ENCODE measurements around the gene ACAP1.

Gene ACAP1

DNA sequence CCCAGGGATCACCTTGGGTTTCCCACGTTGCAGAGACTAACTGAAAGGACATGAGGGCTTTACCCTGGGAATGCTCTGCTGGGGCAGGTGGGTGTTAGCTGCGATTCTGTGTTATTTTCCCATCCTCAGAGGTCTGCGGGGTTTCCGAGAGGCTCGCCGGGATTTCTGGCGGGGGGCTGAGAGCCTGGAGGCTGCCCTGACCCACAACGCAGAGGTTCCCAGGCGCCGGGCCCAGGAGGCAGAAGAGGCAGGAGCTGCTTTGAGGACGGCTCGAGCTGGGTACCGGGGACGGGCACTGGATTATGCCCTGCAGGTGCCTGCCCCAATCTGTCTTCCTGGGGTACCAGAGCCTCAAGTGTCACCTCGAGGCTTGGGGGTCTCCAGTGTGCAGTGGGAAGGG is 6.9 kb downstream of the ACAP1 start:
- no peaks in the 10 kb centered on the region for H4K20me1 ChIP-seq
- peaks cover 18% of the 10 kb centered on the region for H3K4me1 ChIP-seq
- H3K4me2 ChIP-seq, result no peak overlapping the region
- no peaks in the 10 kb centered on the region for H3K9me3 ChIP-seq
- no peak overlapping the region for H3K4me3 ChIP-seq
- no peak for TF ChIP-seq Cebpa-rat (IDR thresholded peaks at IDR 0.05)
- no peak overlapping the region for H3K27ac ChIP-seq
- no peaks in the 10 kb centered on the region for H3K27me3 ChIP-seq
- no peak overlapping the region for H3K9ac ChIP-seq
- peaks cover 73% of the 10 kb centered on the region for H3K36me3 ChIP-seq

DNA sequence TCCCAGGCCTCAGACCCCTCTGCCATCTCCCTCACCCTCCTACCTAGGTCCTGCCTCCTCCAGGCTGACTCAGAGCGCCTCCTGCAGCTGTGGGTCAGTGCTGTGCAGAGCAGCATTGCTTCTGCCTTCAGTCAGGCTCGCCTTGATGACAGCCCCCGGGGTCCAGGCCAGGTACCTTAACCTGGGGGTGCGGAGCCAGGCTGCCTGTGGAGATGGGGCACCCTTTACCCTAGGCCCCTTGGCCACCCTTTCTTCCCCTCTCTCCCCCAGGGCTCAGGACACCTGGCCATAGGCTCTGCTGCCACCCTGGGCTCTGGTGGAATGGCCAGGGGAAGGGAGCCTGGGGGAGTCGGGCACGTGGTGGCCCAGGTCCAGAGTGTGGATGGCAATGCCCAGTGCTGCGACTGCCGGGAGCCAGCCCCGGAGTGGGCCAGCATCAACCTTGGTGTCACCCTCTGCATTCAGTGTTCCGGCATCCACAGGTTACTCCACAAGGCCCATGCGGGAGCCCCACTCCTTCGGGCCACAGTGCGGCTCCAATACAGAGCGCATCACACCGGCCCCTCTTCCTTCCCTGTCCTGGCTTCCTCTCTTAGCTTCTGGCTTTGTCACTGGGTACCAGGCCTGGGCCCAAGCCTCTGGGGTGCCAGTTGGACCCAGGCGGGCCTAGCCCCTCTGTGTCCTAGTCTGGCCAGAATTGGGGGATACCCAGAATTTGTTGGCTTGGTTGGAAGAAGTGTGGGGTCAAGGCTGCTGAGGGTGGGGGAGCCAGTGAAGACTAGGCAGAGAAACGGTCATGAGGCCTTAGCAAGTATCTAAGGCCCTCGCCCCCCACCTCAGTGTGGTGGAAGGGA is 10.7 kb downstream of the ACAP1 start:
- no peaks in the 10 kb centered on the region for H3K9me3 ChIP-seq
- peaks cover 50% of the 10 kb centered on the region for H3K36me3 ChIP-seq
- no peak overlapping the region for H3K4me3 ChIP-seq
- no peak overlapping the region for H3K4me2 ChIP-seq
- H3K9ac ChIP-seq, result no peak overlapping the region
- TF ChIP-seq Cebpa-rat (IDR thresholded peaks at IDR 0.05), result no peak
- H3K27ac ChIP-seq, result no peak overlapping the region
- no peaks in the 10 kb centered on the region for H3K27me3 ChIP-seq
- H4K20me1 ChIP-seq, result 0 out of 2 replicates have a peak, but pooled peaks cover 6% of the 10 kb centered on the region
- H3K4me1 ChIP-seq, result peaks cover 20% of the 10 kb centered on the region

DNA sequence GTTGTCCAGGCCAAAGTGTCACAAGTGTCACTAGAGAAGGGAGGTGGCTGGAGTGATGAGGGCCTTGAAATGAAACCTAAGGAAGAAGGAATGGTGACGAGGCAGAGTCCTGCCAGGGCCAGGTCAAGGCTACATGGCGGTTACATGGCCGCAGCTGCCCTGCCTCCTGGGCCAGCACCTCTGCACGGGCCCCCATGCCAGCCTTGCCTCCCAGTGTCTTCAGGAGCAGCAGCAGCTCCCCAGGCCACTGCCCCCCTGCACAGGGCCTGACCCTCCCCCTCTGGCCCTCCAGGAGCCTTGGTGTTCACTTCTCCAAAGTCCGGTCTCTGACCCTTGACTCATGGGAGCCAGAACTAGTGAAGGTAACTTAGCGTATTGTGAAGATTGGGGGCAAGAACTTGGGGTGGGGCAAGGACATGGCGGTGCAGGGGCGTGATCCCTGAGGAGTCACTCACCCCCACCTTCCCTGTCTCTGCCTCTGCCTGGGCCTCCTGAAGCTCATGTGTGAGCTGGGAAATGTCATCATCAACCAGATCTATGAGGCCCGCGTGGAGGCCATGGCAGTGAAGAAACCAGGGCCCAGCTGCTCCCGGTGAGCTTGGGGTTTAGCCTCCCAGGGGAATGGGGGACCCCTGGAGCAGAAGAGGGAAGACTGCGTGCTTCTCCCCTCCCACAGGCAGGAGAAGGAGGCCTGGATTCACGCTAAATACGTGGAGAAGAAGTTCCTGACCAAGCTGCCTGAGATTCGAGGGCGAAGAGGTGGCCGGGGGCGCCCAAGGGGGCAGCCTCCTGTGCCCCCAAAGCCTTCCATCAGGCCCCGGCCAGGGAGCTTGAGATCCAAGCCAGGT is 11.5 kb downstream of the ACAP1 start:
- H3K4me3 ChIP-seq, result no peak overlapping the region
- H3K9ac ChIP-seq, result no peak overlapping the region
- H3K27me3 ChIP-seq, result no peaks in the 10 kb centered on the region
- H4K20me1 ChIP-seq, result 0 out of 2 replicates have a peak, but pooled peaks cover 6% of the 10 kb centered on the region
- TF ChIP-seq Cebpa-rat (IDR thresholded peaks at IDR 0.05), result no peak
- H3K36me3 ChIP-seq, result peaks cover 41% of the 10 kb centered on the region
- no peak overlapping the region for H3K4me2 ChIP-seq
- H3K27ac ChIP-seq, result no peak overlapping the region
- H3K9me3 ChIP-seq, result no peaks in the 10 kb centered on the region
- H3K4me1 ChIP-seq, result peaks cover 27% of the 10 kb centered on the region

DNA sequence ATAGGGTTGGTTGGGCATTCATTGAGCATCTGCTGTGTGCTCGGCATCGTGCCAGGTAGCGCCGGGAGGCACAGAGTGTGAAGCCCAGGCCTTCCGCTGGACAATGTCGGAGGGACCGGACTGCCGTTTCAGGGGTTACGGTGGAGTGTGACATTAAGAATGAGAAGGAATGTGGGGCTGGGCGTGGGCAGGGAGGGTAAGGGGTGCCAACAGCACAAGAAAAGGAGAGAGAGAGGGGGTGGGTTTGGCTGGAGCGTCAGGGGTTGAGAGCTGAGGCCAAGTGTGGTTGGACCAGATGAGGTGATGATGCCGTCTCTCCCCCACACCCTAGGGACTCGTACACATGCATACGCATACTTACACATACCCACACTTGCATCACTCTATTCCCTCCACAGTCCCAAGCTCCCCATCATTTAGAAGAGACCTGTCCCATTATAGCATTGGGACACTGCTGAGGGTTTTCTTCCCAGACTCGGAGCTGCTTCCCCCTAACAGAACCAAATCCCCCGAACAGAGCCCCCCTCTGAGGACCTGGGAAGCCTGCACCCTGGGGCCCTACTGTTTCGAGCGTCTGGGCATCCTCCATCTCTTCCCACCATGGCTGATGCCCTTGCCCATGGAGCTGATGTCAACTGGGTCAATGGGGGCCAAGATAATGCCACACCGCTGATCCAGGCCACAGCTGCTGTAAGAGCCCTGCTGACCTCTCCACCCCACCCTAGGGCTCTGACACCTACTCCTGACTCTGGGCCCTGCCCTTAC is 12.3 kb downstream of the ACAP1 start:
- H3K9me3 ChIP-seq, result no peaks in the 10 kb centered on the region
- H3K36me3 ChIP-seq, result peaks cover 33% of the 10 kb centered on the region
- no peak overlapping the region for H3K9ac ChIP-seq
- H3K4me2 ChIP-seq, result no peak overlapping the region
- TF ChIP-seq Cebpa-rat (IDR thresholded peaks at IDR 0.05), result no peak
- no peaks in the 10 kb centered on the region for H3K27me3 ChIP-seq
- 0 out of 2 replicates have a peak, but pooled peaks cover 6% of the 10 kb centered on the region for H4K20me1 ChIP-seq
- no peak overlapping the region for H3K4me3 ChIP-seq
- no peak overlapping the region for H3K27ac ChIP-seq
- H3K4me1 ChIP-seq, result peaks cover 35% of the 10 kb centered on the region

DNA sequence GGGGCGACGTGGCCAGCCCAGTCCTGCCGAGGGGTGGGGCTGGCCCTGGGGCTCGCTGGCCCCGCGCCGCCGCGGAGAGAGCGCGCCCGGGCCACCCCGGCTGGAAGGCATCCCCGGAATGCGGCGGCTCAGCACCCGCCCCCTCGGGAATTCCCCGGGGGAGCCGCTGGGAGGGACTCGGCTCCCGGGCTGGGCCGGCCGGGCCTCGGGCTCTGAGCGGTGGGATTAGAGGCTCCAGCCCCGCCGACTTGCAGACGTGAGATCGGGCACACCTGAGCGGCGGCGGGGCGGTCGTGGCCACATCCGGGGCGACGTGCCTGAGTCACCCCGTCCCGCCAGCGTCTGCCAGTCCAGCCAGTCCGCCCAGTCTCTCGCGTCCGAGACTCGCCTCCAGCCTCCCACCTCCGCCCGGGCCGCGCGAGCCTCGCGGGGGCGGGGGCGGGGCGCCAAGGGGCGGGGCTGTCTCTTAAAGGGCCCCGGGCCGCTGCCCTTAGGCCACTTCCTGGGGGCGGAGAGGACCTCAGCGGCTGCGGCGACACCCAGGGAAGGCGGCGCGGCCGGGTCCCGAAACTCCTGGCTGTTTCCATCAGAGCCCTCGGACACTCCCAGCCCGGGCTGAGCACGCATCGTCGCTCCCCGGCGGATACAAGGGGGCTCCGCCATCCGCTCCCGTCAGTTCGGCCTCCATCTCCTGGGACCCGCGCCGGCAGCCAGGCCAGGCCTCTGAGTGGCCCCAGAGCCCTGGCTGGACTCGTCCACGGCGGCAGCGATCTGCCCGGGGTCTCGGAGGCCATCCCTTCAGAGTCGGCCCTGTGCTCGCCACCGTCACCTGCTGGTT is 15.6 kb downstream of the ACAP1 start, which contains the start of gene KCTD11:
Gene KCTD11 (plus strand): TSS at position 498 of the 838 bp plus-strand sequence.
- no peaks in the 10 kb centered on the region for H3K27me3 ChIP-seq
- H3K4me1 ChIP-seq, result peaks cover 53% of the 10 kb centered on the region
- peaks cover 16% of the 10 kb centered on the region for H3K36me3 ChIP-seq
- H3K9me3 ChIP-seq, result no peaks in the 10 kb centered on the region
- peak within 1 kb of the TSS; percentile 91 for H3K4me3 ChIP-seq
- H3K27ac ChIP-seq, result peak within 1 kb of the TSS; percentile 80
- peaks cover 6% of the 10 kb centered on the region; the same call in 1 of the 2 replicates for H4K20me1 ChIP-seq
- peak within 1 kb of the TSS; percentile 81 for H3K9ac ChIP-seq
- no peak for TF ChIP-seq Cebpa-rat (IDR thresholded peaks at IDR 0.05)
- peak within 1 kb of the TSS; percentile 99 for H3K4me2 ChIP-seq

DNA sequence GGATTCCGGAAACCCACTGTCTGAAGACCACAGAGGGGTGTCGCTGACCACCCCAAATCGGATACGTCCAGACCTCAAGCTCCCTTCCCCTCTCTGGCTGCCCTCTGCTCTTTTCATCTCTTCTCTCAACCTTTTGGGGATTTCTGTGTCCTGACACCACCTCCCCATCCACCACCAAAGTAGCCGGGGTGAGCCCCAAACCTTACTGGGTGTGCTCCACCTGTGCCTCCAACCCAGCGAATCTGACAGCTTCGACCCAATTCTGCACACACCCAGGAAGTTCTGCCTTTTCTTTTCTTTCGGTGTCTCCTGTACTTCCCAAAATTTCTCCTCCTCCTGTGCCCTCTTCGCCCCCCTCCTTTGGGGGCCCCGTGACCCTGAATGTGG is 16.2 kb downstream of the ACAP1 start:
- TF ChIP-seq Cebpa-rat (IDR thresholded peaks at IDR 0.05), result no peak
- peak overlapping the region; percentile 99 for H3K4me2 ChIP-seq
- H4K20me1 ChIP-seq, result peaks cover 6% of the 10 kb centered on the region; the same call in 1 of the 2 replicates
- no peaks in the 10 kb centered on the region for H3K27me3 ChIP-seq
- no peaks in the 10 kb centered on the region for H3K9me3 ChIP-seq
- peaks cover 10% of the 10 kb centered on the region for H3K36me3 ChIP-seq
- peak overlapping the region; percentile 81 for H3K9ac ChIP-seq
- H3K27ac ChIP-seq, result peak overlapping the region; percentile 80
- H3K4me3 ChIP-seq, result peak overlapping the region; percentile 91
- H3K4me1 ChIP-seq, result peaks cover 53% of the 10 kb centered on the region

DNA sequence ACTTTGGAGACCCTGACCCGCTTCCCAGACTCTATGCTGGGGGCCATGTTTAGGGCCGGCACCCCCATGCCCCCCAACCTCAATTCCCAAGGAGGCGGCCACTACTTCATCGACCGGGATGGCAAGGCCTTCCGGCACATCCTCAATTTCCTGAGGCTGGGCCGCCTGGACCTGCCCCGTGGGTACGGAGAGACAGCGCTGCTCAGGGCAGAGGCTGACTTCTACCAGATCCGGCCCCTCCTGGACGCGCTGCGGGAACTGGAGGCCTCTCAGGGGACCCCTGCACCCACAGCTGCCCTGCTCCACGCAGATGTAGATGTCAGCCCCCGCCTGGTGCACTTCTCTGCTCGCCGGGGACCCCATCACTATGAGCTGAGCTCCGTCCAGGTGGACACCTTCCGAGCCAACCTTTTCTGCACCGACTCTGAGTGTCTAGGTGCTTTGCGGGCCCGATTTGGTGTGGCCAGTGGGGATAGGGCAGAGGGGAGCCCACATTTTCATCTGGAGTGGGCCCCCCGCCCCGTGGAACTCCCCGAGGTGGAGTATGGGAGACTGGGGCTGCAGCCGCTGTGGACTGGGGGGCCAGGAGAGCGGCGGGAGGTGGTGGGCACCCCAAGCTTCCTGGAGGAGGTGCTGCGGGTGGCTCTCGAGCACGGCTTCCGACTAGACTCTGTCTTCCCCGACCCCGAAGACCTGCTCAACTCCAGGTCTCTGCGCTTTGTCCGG is 16.7 kb downstream of the ACAP1 start:
- Histone ChIP-seq H3K9me3 (no peaks in the 10 kb centered on the region), H3K27me3 (no peaks in the 10 kb centered on the region), H3K4me2 (peak overlapping the region; percentile 99), H3K9ac (peak overlapping the region; percentile 81), H3K4me1 (peaks cover 53% of the 10 kb centered on the region), H4K20me1 (peaks cover 6% of the 10 kb centered on the region; the same call in 1 of the 2 replicates), H3K36me3 (peaks cover 4% of the 10 kb centered on the region), H3K27ac (0 out of 2 replicates have a peak overlapping the region, but pooled peaks have one; percentile 80), H3K4me3 (peak overlapping the region; percentile 91)
- no peak for TF ChIP-seq Cebpa-rat (IDR thresholded peaks at IDR 0.05)

DNA sequence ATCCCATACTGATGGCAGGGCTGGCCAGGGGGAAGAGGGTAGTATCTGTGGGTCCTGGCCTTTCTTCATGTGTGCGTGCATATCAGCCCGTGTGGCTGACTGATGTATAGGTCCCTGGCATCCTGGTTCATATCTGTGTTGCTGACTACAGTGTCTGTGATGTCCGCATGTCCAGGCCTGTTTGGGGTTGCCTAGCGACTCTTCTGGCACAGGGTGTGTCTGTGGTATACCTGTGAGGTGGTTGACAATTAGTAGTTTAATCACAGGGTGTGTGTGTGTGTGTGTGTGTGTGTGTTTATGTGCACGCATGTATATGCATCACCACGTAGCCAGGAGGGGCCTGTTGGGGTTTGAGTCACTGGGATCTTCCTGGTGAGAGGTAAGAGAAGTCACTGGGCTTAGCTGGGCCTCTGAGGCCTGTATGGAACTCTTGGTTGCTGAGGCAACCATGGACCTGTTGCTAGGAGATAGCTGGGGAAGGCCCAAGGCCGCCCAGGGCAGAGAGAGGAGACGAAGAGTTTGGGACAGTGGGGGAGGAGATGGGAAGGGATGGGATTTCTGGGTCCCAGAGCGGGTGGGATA is 18.0 kb downstream of the ACAP1 start:
- no peaks in the 10 kb centered on the region for H3K9me3 ChIP-seq
- no peaks in the 10 kb centered on the region for H3K27me3 ChIP-seq
- H3K36me3 ChIP-seq, result no peaks in the 10 kb centered on the region
- H3K4me3 ChIP-seq, result no peak overlapping the region
- no peak overlapping the region for H3K27ac ChIP-seq
- H3K4me2 ChIP-seq, result peak overlapping the region; percentile 99; the same call in 1 of the 2 replicates
- peaks cover 52% of the 10 kb centered on the region for H3K4me1 ChIP-seq
- H4K20me1 ChIP-seq, result peaks cover 6% of the 10 kb centered on the region; the same call in 1 of the 2 replicates
- TF ChIP-seq Cebpa-rat (IDR thresholded peaks at IDR 0.05), result no peak
- H3K9ac ChIP-seq, result 0 out of 2 replicates have a peak overlapping the region, but pooled peaks have one; percentile 24
